Lower leg skin (tissue), 3 donors: ENCODE data around the gene GPATCH11.

Experiments
- POLR2A ChIP-seq, 2 donors: fragments of 450-650 bp; IDR thresholded peaks; one replicate each; pipeline ENCODE4 v1.6.1; 2016 to 2017; ENCODE audit warnings: antibody characterized with exemption in 2 of 2, mild to moderate bottlenecking in 1 of 2, moderate library complexity in 1 of 2
- TF ChIP-seq, protein P1 (sequence below), 3 donors: fragments of 450-650 bp; IDR thresholded peaks; one replicate each; pipeline ENCODE4 v1.5.1; 2016; ENCODE audit warnings: antibody characterized with exemption in 3 of 3, mild to moderate bottlenecking in 3 of 3, moderate library complexity in 2 of 3

DNA sequence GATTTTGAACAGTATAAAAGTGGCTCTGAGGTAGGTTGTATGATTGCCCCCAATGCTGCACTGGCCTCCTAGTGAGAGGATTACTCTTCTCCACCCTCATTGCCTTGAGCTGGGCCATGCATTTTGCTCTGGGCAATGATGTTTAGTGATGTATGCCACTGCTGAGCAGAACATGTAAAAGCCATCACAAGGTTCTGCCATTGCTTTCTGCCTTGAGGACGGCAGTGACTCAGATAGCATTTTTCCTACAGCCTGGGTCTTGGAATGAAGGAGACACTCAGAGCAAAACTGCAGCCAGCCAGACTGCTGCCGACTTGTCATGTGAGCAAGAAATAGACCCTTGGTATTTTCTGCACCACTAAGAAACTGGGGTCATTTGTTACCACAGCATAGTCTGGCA, 27.6 kb downstream of the GPATCH11 start:
- TF ChIP-seq, protein P1, sequence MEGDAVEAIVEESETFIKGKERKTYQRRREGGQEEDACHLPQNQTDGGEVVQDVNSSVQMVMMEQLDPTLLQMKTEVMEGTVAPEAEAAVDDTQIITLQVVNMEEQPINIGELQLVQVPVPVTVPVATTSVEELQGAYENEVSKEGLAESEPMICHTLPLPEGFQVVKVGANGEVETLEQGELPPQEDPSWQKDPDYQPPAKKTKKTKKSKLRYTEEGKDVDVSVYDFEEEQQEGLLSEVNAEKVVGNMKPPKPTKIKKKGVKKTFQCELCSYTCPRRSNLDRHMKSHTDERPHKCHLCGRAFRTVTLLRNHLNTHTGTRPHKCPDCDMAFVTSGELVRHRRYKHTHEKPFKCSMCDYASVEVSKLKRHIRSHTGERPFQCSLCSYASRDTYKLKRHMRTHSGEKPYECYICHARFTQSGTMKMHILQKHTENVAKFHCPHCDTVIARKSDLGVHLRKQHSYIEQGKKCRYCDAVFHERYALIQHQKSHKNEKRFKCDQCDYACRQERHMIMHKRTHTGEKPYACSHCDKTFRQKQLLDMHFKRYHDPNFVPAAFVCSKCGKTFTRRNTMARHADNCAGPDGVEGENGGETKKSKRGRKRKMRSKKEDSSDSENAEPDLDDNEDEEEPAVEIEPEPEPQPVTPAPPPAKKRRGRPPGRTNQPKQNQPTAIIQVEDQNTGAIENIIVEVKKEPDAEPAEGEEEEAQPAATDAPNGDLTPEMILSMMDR (IDR thresholded peaks at IDR 0.05) = no peak
- no peak for TF ChIP-seq POLR2A (IDR thresholded peaks at IDR 0.05)
